ENCODE results near the gene NALCN.

GRCh38 chr13:101115762-101116171 is 300.5 kb downstream of the NALCN start:
- TF ChIP-seq CTCF (IDR thresholded peaks at IDR 0.05) (no peak), POLR2A (IDR thresholded peaks at IDR 0.05) (no peak)

All from prostate gland (tissue), 2 donors.